IPS-18a (cell line): Measurements from ENCODE around the gene MTERF1.

Source experiments
- H3K27ac ChIP-seq: one replicate; pipeline ENCODE4 v1.5.1; 2013; ENCODE audit warnings: low read length
- H3K27me3 ChIP-seq: one replicate; pipeline ENCODE4 v1.6.1; 2013; ENCODE audit warnings: mild to moderate bottlenecking, low read length; ENCODE audit not compliant: control insufficient read depth, insufficient read depth
- H3K36me3 ChIP-seq: one replicate; pipeline ENCODE4 v1.6.1; 2013; ENCODE audit warnings: low read depth, low read length; ENCODE audit not compliant: control insufficient read depth
- H3K4me1 ChIP-seq: one replicate; pipeline ENCODE4 v1.6.1; 2013; ENCODE audit warnings: low read depth, low read length; ENCODE audit not compliant: control insufficient read depth
- H3K4me3 ChIP-seq: one replicate; pipeline ENCODE4 v1.5.1; 2013; ENCODE audit warnings: low read length
- H3K9ac ChIP-seq: one replicate; pipeline ENCODE4 v1.6.1; 2013; ENCODE audit warnings: mild to moderate bottlenecking, low read length, moderate library complexity
- H3K9me3 ChIP-seq: one replicate; pipeline ENCODE4 v1.6.1; 2013; ENCODE audit warnings: low read depth, low read length; ENCODE audit not compliant: control insufficient read depth

Gene MTERF1

GRCh38 chr7:91846436-91846835, 34.1 kb downstream of the MTERF1 start:
- H3K9me3 ChIP-seq = no peaks in the 10 kb centered on the region
- H3K4me3 ChIP-seq = no peak overlapping the region
- H3K4me1 ChIP-seq = no peaks in the 10 kb centered on the region
- no peak overlapping the region for H3K27ac ChIP-seq
- H3K36me3 ChIP-seq = no peaks in the 10 kb centered on the region
- no peaks in the 10 kb centered on the region for H3K27me3 ChIP-seq
- no peak overlapping the region for H3K9ac ChIP-seq

GRCh38 chr7:91843831-91844230, 36.7 kb downstream of the MTERF1 start:
- H3K4me3 ChIP-seq = no peak overlapping the region
- no peaks in the 10 kb centered on the region for H3K36me3 ChIP-seq
- no peak overlapping the region for H3K9ac ChIP-seq
- H3K27ac ChIP-seq = no peak overlapping the region
- H3K4me1 ChIP-seq = no peaks in the 10 kb centered on the region
- H3K27me3 ChIP-seq = no peaks in the 10 kb centered on the region
- no peaks in the 10 kb centered on the region for H3K9me3 ChIP-seq

- Histone ChIP-seq H3K4me1 (no peaks in the 10 kb centered on the region), H3K36me3 (no peaks in the 10 kb centered on the region), H3K9ac (no peak overlapping the region), H3K27me3 (no peaks in the 10 kb centered on the region), H3K27ac (no peak overlapping the region), H3K4me3 (no peak overlapping the region), H3K9me3 (no peaks in the 10 kb centered on the region)
Measured at GRCh38 chr7:91838439-91838838, 42.1 kb downstream of the MTERF1 start.

- H3K4me1 ChIP-seq = no peaks in the 10 kb centered on the region
- no peaks in the 10 kb centered on the region for H3K9me3 ChIP-seq
- H3K27me3 ChIP-seq = no peaks in the 10 kb centered on the region
- no peak overlapping the region for H3K27ac ChIP-seq
- H3K9ac ChIP-seq = no peak overlapping the region
- no peaks in the 10 kb centered on the region for H3K36me3 ChIP-seq
- H3K4me3 ChIP-seq = no peak overlapping the region
Measured at GRCh38 chr7:91837397-91838070, 43.0 kb downstream of the MTERF1 start.

- H3K4me1 ChIP-seq = no peaks in the 10 kb centered on the region
- H3K36me3 ChIP-seq = no peaks in the 10 kb centered on the region
Measured at GRCh38 chr7:91835826-91836368, 44.6 kb downstream of the MTERF1 start.

GRCh38 chr7:91835091-91835825, 45.2 kb downstream of the MTERF1 start:
- Histone ChIP-seq H3K4me1 (no peaks in the 10 kb centered on the region), H3K27ac (no peak overlapping the region), H3K36me3 (no peaks in the 10 kb centered on the region), H3K27me3 (no peaks in the 10 kb centered on the region), H3K9ac (no peak overlapping the region), H3K9me3 (no peaks in the 10 kb centered on the region), H3K4me3 (no peak overlapping the region)

More at GRCh38 chr7:91835826-91836368, 44.6 kb downstream of the MTERF1 start:
- Histone ChIP-seq H3K9me3 (no peaks in the 10 kb centered on the region), H3K27ac (no peak overlapping the region), H3K27me3 (no peaks in the 10 kb centered on the region), H3K4me3 (no peak overlapping the region), H3K9ac (no peak overlapping the region)

GRCh38 chr7:91832493-91833045, 47.9 kb downstream of the MTERF1 start:
- Histone ChIP-seq H3K9me3 (no peaks in the 10 kb centered on the region), H3K27me3 (no peaks in the 10 kb centered on the region), H3K36me3 (no peaks in the 10 kb centered on the region), H3K27ac (no peak overlapping the region), H3K9ac (no peak overlapping the region), H3K4me1 (no peaks in the 10 kb centered on the region), H3K4me3 (no peak overlapping the region)

- Histone ChIP-seq H3K27me3 (no peaks in the 10 kb centered on the region), H3K4me3 (no peak overlapping the region), H3K27ac (no peak overlapping the region), H3K9me3 (no peaks in the 10 kb centered on the region), H3K36me3 (no peaks in the 10 kb centered on the region), H3K9ac (no peak overlapping the region), H3K4me1 (no peaks in the 10 kb centered on the region)
Measured at GRCh38 chr7:91827169-91827568, 53.3 kb downstream of the MTERF1 start.

- no peaks in the 10 kb centered on the region for H3K9me3 ChIP-seq
- no peak overlapping the region for H3K27ac ChIP-seq
- H3K36me3 ChIP-seq = no peaks in the 10 kb centered on the region
- no peaks in the 10 kb centered on the region for H3K27me3 ChIP-seq
- H3K9ac ChIP-seq = no peak overlapping the region
- no peak overlapping the region for H3K4me3 ChIP-seq
- no peaks in the 10 kb centered on the region for H3K4me1 ChIP-seq
Measured at GRCh38 chr7:91826377-91826776, 54.1 kb downstream of the MTERF1 start.

GRCh38 chr7:91824201-91824600, 56.3 kb downstream of the MTERF1 start:
- Histone ChIP-seq H3K36me3 (no peaks in the 10 kb centered on the region), H3K4me1 (no peaks in the 10 kb centered on the region), H3K27me3 (no peaks in the 10 kb centered on the region), H3K27ac (no peak overlapping the region), H3K9ac (no peak overlapping the region), H3K9me3 (no peaks in the 10 kb centered on the region), H3K4me3 (no peak overlapping the region)
